Stimulated activated CD4-positive, alpha-beta T cell treated with anti-CD3 and anti-CD28 coated beads, Interleukin-12 subunit alpha, Interleukin-12 subunit beta, amount 100 ng/mL, for 48 hours (primary cell): ENCODE results near the gene TBC1D14.

Source experiments
- DNase-seq, 3 donors: peaks; one replicate each; pipeline ENCODE4 v3.0.0-alpha.2; 2020; ENCODE audit warnings: low read depth in 2 of 3, low spot score in 1 of 3

Gene TBC1D14

DNA sequence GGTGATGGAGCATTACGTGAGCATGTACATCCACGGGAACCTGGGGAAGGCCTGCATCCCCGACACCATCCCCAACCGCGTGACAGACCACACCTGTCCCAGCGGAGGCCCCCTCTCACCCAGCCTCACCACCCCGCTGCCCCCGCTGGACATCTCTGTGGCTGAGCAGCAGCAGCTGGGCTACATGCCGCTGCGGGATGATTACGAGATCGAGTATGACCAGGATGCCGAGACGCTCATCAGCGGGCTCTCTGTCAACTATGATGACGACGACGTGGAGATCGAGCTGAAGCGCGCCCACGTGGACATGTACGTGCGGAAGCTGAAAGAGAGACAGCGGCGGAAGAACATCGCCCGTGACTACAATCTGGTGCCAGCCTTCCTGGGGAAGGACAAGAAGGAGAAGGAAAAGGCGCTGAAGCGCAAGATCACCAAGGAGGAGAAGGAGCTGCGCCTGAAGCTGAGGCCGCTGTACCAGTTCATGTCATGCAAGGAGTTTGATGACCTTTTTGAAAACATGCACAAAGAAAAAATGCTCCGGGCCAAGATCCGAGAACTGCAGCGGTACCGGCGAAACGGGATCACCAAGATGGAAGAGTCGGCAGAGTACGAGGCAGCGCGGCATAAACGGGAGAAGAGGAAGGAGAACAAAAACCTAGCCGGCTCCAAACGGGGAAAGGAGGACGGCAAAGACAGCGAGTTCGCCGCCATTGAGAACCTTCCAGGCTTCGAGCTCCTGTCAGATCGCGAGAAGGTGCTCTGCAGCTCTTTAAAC is 144.7 kb downstream of the TBC1D14 start:
- no peak for DNase-seq

GRCh38 chr4:7055111-7055989 is 145.7 kb downstream of the TBC1D14 start:
- DNase-seq, result no peak

- DNase-seq, result no peak
Observed at GRCh38 chr4:7055990-7056325, 146.3 kb downstream of the TBC1D14 start.

- DNase-seq, result no peak
Observed at GRCh38 chr4:7058792-7059191, 149.2 kb downstream of the TBC1D14 start.

DNA sequence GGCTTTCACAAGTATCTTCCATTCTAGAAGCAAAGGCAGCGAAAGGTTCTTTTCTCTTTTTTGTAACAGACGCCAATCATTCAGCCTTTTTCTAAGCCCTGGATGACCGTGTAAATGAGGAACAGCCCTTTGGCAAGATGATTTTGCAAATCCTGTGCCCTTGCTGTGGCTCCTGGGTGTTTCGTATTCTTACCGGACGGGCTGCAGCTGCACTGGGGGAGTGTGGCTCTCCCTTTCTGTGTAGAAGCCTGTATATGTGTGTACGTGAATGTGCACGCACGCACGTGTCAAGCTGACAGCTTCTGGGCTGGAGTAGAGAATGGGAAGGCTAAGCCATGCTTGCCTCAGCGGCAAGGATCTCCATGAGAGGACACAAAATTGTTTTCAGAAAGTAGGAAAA is 150.0 kb downstream of the TBC1D14 start:
- DNase-seq, result no peak

DNA sequence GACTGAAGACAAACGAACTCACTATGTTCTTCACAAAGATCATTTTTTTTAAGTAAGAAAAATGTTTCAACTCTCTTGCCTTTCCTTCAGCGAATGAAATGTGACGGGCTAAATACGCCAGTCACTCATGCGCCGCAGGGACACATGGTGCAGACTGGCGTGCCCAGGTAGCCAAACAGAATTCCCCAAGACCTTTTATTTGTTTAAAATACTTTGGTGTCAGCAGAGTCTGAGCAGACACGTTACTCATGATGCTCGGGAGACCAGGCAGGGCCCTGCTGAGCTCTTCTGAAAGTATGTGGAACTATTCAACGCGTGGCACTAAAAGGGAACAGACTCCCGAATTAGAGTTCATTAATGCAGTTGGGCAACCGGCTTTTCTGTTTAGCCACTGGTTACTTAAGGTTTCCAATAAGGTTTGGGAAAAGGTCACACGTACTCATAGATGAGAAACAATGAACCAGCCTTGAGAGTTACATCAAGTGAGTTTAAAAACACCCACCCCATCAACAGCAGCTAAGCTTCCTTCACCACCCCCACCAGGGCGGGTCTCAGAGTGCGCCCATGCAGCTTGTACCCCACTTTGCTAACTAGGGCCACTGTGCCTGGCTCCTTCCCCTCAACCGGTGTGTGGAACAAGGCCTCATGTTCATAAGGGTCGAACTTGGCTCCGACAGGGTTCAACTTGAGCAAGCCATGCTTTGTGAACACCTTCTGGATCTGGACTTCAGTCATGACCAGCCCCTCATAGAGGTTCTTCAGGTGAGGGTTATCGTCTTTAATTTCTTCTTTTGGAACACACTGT is 150.9 kb downstream of the TBC1D14 start:
- DNase-seq, result no peak

GRCh38 chr4:7061815-7062214 is 152.2 kb downstream of the TBC1D14 start:
- DNase-seq, result no peak

- DNase-seq, result no peak
Observed at GRCh38 chr4:7062816-7063215, 153.2 kb downstream of the TBC1D14 start.

DNA sequence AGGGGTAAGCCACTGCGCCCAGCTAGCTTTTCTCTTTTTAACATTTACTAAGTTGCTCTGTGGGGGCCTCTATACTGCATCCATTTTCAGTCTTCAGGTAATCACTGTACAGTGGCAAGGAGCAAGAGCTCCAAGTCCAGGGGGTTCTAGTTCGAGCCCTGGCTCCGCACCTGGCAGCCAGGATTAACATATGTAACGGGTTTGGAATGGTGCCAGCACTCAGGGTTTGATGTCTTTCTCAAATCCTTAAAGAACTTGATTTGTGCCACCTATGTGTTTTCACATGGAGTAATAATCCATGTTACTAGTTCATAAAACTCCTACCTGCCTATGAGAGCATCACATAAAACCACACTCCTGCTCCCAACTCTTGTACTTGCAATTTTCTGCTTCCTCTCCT is 153.7 kb downstream of the TBC1D14 start:
- no peak for DNase-seq

DNA sequence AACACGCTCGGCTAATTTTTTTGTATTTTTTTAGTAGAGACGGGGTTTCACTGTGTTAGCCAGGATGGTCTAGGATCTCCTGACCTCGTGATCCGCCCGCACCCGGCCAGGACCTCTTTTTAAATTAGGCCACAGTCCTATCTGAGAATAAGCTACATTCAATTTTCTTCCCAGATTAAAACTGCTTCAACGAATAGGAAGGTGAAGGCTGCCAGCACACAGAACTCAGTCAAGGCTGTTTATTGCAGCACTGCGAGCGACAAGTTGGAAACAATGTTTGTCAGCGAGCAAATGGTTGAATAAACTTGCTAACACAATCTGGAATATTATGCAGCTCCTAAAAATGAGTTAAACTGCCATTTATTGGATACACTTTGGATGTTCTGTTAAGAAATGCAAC is 156.4 kb downstream of the TBC1D14 start:
- no peak for DNase-seq

- no peak for DNase-seq
Observed at GRCh38 chr4:7066493-7066892, 156.9 kb downstream of the TBC1D14 start.

DNA sequence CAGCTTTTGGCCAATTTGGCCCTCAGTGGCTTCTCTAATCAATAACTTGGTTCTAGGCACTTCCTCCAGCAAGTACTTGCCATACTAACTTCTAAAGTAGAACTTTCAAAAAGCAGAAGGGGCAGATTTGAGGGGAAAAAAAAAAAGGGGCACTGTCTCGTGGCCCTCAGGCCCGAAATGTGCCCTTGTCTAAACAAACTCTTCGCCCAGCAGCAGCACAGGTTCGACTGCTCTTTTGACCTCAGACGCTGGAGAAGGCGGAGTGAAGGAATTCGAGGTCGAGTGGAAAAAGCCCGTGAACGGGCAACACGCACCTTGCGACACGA is 157.5 kb downstream of the TBC1D14 start:
- no peak for DNase-seq

DNA sequence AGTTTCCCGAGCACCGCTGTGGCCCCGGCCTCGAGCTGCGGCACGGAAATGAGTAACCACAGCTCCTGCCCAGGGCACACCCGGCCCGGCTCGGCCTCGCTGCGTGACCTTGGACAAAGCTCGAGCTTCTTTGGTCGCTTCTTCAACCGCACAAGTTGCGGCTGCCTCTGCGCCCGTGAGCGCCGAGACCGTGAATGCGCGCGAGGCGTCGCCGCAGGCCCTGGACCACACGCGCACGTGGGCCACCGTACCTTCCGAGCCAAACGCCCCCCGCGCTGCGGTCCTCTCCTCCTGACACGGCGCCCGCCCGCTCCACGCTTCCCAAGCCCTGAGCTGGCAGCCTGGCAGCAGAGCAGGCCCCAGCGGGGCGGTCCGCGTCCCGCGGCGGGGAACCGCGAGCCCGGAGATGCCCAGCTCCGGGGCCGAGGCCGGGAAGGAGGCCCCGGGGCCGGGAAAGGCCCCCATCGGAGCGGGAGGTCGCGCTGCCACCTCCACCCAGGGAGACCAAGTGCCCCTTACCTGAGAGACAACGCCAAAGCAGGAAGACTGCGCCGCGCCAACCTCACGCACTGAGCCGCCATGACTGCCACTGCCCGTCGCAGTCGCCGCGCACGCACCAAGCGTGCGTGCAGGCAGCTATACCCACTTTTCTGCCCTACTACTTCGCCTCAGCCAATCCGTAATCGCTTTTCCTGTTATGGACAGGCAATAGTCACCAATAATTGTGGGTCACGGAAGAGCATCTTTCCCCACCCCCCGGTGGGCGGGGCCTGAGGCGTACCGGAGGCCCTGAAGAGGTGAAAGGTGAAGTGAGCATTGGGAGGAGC is 158.0 kb downstream of the TBC1D14 start, which contains the start of gene GRPEL1:
Gene GRPEL1, minus strand, starts transcription at position 613 of the 827 bp plus-strand sequence. Its CDS starts 32 bp downstream, at position 581.
- DNase-seq, result peak; percentile 99 to 100 (median 100)

DNA sequence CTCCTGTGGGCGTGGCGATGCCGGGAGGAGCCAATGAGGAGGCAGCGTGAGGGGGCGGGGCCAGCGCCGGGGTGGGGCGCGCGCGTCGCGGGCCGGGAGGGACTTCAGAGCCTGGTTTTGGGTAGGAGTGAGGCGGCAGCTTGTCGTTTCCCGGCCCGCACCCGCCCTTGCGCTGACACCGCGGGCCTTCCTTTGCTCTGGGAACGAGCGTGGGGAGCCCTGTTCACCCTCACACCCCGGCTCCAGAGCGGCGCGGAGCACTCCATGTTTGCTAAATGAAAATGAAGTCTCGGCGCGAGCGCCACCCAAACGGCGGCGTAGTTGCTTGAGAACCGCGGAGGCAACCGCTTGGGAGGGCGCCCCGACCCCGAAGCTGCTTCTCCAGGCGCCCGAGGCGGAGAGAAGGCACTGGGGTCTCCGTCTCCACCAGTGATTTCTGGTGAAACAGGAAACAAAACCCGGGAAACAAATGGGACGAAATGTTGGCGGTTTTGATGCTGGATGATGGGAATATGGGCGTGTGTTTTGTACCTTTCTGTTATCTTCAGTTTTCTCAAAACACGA is 158.7 kb downstream of the TBC1D14 start:
- no peak for DNase-seq

GRCh38 chr4:7068883-7069282 is 159.3 kb downstream of the TBC1D14 start:
- DNase-seq, result no peak

- DNase-seq, result peak; percentile 73 to 85 (median 77)
Observed at GRCh38 chr4:7070729-7071511, 161.3 kb downstream of the TBC1D14 start.

DNA sequence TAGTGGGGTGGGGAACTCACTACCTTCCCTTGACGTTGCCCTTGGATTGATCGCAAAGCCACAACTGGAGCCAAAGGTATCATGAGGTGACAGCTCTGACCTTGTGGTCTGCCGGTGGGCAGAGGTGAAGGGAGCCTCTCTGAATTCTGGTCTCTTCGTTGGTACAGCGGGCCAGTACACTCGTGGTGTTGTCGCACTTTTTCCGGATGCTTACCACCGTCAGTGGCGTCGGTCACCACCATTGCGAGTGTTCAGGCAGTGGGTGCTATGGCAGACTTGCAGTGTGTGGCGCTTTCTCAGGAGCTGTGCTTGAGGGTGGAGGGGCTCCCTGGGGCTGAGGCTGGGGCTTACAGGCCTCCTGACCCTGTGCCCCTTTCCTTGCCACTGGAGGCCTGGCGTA is 163.4 kb downstream of the TBC1D14 start:
- DNase-seq, result no peak

GRCh38 chr4:7073526-7074390 is 164.1 kb downstream of the TBC1D14 start:
- no peak for DNase-seq

DNA sequence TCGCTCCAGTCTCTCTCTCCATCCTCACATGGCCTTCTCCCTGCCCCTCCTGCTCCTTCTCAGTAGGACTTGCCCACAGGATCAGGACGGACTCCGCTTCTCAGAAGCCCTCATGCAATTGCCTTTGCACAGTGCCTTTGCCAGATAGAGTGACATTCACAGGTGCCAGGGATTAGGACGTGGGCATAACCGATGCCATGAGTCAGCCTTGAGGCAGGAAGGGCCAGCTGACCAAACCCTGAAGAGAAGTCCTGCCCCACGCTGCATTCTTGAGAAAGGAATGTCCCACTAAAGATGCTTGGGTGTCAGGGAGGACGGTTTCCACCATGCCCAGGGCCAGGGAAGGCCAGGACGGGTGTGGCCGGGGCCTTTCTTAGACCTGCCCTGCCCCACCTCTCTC is 164.8 kb downstream of the TBC1D14 start:
- DNase-seq, result no peak
